ENCODE results near the gene FKBP1A.

Gene FKBP1A

DNA sequence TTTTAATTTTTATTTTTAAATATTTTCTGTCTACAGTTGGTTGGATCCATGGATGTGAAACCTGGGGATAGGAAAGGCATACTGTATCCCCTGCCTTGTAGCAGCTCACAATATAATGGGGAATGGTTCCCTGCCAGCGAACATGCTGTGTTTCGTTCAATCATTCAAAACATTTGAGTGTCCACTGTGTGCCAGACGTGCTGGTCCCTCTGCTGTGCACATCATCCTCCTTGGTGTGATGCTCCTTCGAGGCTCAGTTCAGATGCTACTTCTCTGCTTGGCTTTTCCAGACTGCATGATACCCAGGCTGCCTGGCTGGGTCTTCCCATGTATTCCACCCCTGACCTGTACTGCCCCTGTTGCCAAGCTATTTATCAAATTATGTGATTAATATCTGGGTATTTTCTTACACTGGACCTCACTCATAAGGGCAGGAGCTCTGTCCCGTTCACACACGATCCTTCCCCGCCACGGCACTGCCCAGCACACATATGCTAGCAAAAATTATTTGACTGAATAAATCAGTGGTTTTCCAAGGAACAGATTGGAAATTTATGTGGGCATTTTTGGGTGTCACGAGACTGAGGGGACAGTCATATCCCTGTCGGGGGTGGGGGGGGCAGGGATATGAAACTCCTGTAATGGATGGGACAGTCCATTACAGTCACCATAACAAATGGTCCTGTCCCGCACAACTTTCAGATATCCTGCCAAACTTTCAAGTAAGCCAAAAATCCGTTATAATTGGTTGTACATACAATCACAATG lies 68.8 kb downstream of the FKBP1A start:
- H3K27ac ChIP-seq, result no peak overlapping the region
- peaks cover 5% of the 10 kb centered on the region; the same call in 1 of the 2 replicates for H3K36me3 ChIP-seq
- no peak for DNase-seq
- H3K9me3 ChIP-seq (ENCODE audit: severe bottlenecking), result no peaks in the 10 kb centered on the region
- H3K27me3 ChIP-seq (ENCODE audit: insufficient read depth, low read depth, severe bottlenecking), result no peaks in the 10 kb centered on the region
- H3K4me3 ChIP-seq (ENCODE audit: low read depth, low read length), result no peak overlapping the region
- TF ChIP-seq CTCF (IDR thresholded peaks at IDR 0.05; ENCODE audit: low read depth, low read length), result no peak

GRCh38 chr20:1323256-1323655 lies 69.6 kb downstream of the FKBP1A start:
- Histone ChIP-seq H3K27ac (no peak overlapping the region), H3K4me3 (ENCODE audit: low read depth, low read length) (no peak overlapping the region), H3K9me3 (ENCODE audit: severe bottlenecking) (no peaks in the 10 kb centered on the region), H3K27me3 (ENCODE audit: insufficient read depth, low read depth, severe bottlenecking) (no peaks in the 10 kb centered on the region), H3K36me3 (peaks cover 5% of the 10 kb centered on the region; the same call in 1 of the 2 replicates)
- no peak for DNase-seq
- TF ChIP-seq CTCF (IDR thresholded peaks at IDR 0.05; ENCODE audit: low read depth, low read length), result no peak

DNA sequence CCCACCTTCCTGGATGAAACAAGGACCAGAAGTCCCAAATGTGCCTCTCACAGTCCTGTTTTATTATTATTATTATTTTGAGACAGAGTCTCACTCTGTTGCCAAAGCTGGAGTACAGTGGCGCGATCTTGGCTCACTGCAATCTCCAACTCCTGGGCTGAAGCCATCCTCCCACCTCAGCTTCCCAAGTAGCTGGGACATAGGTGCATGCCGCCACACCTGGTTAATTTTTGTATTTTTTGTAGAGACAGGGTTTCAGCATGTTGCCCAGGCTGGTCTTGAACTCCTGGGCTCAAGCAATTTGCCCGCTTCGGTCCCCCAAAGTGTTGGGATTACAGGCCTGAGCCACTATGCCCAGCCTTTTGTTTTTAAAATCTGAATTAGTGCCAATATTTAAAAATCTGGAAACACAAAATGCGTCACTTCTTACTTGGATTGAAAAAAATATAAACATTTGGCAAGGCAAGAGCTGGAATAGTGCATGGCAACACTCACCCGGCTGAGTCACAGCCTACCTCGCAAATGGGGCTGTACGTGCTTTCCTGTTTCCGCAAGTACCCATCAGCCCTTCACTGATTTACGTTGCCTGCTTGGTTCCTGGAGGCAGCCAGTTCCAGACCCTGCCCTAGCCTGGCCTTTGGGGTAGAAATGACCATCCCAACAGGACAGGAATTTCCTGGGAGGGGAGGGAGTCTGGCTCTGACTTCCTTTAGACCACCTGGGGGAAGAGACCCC lies 70.2 kb downstream of the FKBP1A start:
- DNase-seq, result no peak
- Histone ChIP-seq H3K27me3 (ENCODE audit: insufficient read depth, low read depth, severe bottlenecking) (no peaks in the 10 kb centered on the region), H3K27ac (no peak overlapping the region), H3K4me3 (ENCODE audit: low read depth, low read length) (no peak overlapping the region), H3K9me3 (ENCODE audit: severe bottlenecking) (no peaks in the 10 kb centered on the region), H3K36me3 (peaks cover 5% of the 10 kb centered on the region; the same call in 1 of the 2 replicates)
- TF ChIP-seq CTCF (IDR thresholded peaks at IDR 0.05; ENCODE audit: low read depth, low read length), result no peak

GRCh38 chr20:1321654-1321939 lies 71.3 kb downstream of the FKBP1A start:
- no peaks in the 10 kb centered on the region for H3K9me3 ChIP-seq (ENCODE audit: severe bottlenecking)
- no peak for DNase-seq
- no peaks in the 10 kb centered on the region for H3K27me3 ChIP-seq (ENCODE audit: insufficient read depth, low read depth, severe bottlenecking)
- no peak overlapping the region for H3K4me3 ChIP-seq (ENCODE audit: low read depth, low read length)
- H3K36me3 ChIP-seq, result peaks cover 3% of the 10 kb centered on the region; the same call in 1 of the 2 replicates
- no peak for TF ChIP-seq CTCF (IDR thresholded peaks at IDR 0.05; ENCODE audit: low read depth, low read length)
- H3K27ac ChIP-seq, result no peak overlapping the region

DNA sequence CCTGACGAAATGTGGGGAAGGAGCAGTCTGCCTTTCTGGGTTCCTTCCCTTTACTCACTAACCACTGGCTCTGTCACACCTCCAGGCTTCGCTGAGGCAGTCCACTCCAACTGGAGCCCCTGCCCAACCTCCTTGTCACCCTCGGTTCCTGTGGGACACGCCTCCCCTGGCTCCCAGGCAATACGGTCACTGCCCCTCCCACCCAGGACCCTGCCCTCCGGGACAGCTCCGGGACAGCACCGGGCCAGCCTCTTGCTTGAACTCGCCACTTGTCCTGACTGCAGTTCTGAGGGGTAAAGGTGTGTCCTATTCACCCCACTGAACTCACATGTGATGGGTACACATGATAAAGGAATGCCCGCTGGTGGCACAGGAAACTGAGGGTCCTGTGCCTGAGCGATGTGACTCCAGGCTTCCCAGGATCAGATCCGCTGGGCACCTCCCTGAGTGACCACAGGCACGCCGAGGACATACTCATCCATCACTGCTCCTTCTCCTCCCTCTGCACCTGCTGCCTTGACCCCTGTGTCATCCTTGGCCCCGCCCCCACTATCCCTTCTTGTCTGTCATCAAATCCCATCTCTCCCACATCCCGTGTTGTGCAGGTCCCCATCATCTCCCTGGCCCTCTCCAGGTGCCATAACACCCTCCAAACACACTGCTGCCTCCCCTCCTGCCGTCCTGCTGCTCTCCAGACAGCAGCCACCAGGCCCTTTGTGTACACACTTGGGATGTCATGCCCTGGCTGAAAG lies 71.8 kb downstream of the FKBP1A start:
- no peak for TF ChIP-seq CTCF (IDR thresholded peaks at IDR 0.05; ENCODE audit: low read depth, low read length)
- no peaks in the 10 kb centered on the region for H3K9me3 ChIP-seq (ENCODE audit: severe bottlenecking)
- H3K36me3 ChIP-seq, result no peaks in the 10 kb centered on the region; the same call in 1 of the 2 replicates
- no peak overlapping the region for H3K27ac ChIP-seq
- no peaks in the 10 kb centered on the region for H3K27me3 ChIP-seq (ENCODE audit: insufficient read depth, low read depth, severe bottlenecking)
- DNase-seq, result no peak
- no peak overlapping the region for H3K4me3 ChIP-seq (ENCODE audit: low read depth, low read length)

All from WERI-Rb-1 (cell line).